K562 (cell line): ENCODE measurements around the gene TNPO3. TPM values are rescaled to one million over a fixed set of nuclear protein-coding genes. Genes with fewer than 3 reads are reported as not detected.

Source experiments
- FOXA1 ChIP-seq: fragments of 450-650 bp; IDR thresholded peaks from 2 replicates; pipeline ENCODE4 v1.6.1; 2016; ENCODE audit warnings: mild to moderate bottlenecking, borderline replicate concordance
- JUNB ChIP-seq: fragments of 450-650 bp; formaldehyde crosslinking; conservative IDR thresholded peaks from 2 replicates; pipeline ENCODE4 v1.4.0; 2020; ENCODE audit warnings: mild to moderate bottlenecking
- NRF1 ChIP-seq, 2 experiments: fragments of 450-650 bp; IDR thresholded peaks in 1 of 2; conservative IDR thresholded peaks in 1 of 2; 2 replicates each; pipeline ENCODE4 v1.6.1; 2014; ENCODE audit warnings: mild to moderate bottlenecking in 2 of 2
- PHTF2 ChIP-seq: fragments of 250-450 bp; sonication (Bioruptor Pico); IDR thresholded peaks from 2 replicates; pipeline ENCODE4 v1.5.0; 2021; ENCODE audit warnings: mild to moderate bottlenecking
- PTBP1 ChIP-seq: fragments of 200-400 bp; formaldehyde crosslinking; IDR thresholded peaks from 2 replicates; pipeline ENCODE4 v1.6.1; 2017; ENCODE audit warnings: low read depth, low read length
- SMAD4 ChIP-seq: fragments of 250-450 bp; sonication (Bioruptor Pico); conservative IDR thresholded peaks from 2 replicates; pipeline ENCODE4 v1.8.0; 2021; ENCODE audit warnings: inconsistent platforms, mild to moderate bottlenecking, moderate library complexity
- TRIM28 ChIP-seq: fragments of 450-650 bp; IDR thresholded peaks from 2 replicates; pipeline ENCODE4 v1.6.1; 2017
- ZNF316 ChIP-seq: fragments of 450-650 bp; IDR thresholded peaks from 2 replicates; pipeline ENCODE4 v1.6.1; 2016
- ZNF57 ChIP-seq: fragments of 450-650 bp; formaldehyde crosslinking; IDR thresholded peaks from 2 replicates; pipeline ENCODE4 v1.4.0; 2020; ENCODE audit warnings: mild to moderate bottlenecking, moderate library complexity
- polyA plus RNA-seq, 8 experiments: library from polyadenylated mRNA; depleted of rRNA in 4 of 8; stranded (reverse) in 5 of 8; unstranded in 3 of 8; fragments of >200 nt; fragmentation: Nextera tagmentation in 2 of 8; fragmentation: Illumina TruSeq in 1 of 8; extraction: Ambion mirVana in 2 of 8; extraction: Trizol in 1 of 8; gene quantifications; 2 replicates each; pipeline versions ENCODE4 v1.2.1 to v1.2.3, GENCODE V29; 2011 to 2014; ENCODE audit warnings: inconsistent platforms in 1 of 8, missing spikeins in 1 of 8
- total RNA-seq, 7 experiments: library from RNA; depleted of rRNA in 6 of 7; stranded (reverse); fragments of >200 nt in 6 of 7; fragmentation: Illumina TruSeq in 2 of 7; extraction: Trizol in 2 of 7; gene quantifications; 2 replicates each; pipeline versions ENCODE4 v1.2.1 to v1.2.3, GENCODE V29; 2011 to 2021; ENCODE audit warnings: low replicate concordance in 1 of 7
- TF ChIP-seq, protein P1 (sequence below): fragments of 200-800 bp; sonication (Bioruptor generic); IDR thresholded peaks from 2 replicates; pipeline ENCODE4 v1.6.1; 2016; ENCODE audit warnings: missing genetic modification characterization, missing compliant biosample characterization
- TF ChIP-seq, protein P2 (sequence below), 3 experiments: IDR thresholded peaks in 2 of 3; conservative IDR thresholded peaks in 1 of 3; 2 replicates each; pipeline ENCODE4 v1.5.1; 2011 to 2012; ENCODE audit warnings: low read length in 3 of 3, mild to moderate bottlenecking in 3 of 3, control low read depth in 2 of 3, improper control_type of control experiment in 1 of 3, inconsistent platforms in 1 of 3, low read depth in 1 of 3, mixed read lengths in 1 of 3, moderate library complexity in 1 of 3; ENCODE audit not compliant: insufficient read depth in 2 of 3
- TF ChIP-seq, protein P3 (sequence below): fragments of 450-650 bp; IDR thresholded peaks from 2 replicates; pipeline ENCODE4 v1.7.0; 2016; ENCODE audit warnings: borderline replicate concordance
- TF ChIP-seq, protein P4 (sequence below): sonication (generic); formaldehyde crosslinking; IDR thresholded peaks from 2 replicates; pipeline ENCODE4 v1.8.0; 2022; ENCODE audit warnings: mild to moderate bottlenecking, missing genetic modification reagents

TNPO3 gene
- total and polyA plus RNA-seq, 9 of the 15 experiments (the other 6 are each of a cell fraction or from before 2014, with no cell fraction given): 35.8 to 125 (median 110) TPM

DNA sequence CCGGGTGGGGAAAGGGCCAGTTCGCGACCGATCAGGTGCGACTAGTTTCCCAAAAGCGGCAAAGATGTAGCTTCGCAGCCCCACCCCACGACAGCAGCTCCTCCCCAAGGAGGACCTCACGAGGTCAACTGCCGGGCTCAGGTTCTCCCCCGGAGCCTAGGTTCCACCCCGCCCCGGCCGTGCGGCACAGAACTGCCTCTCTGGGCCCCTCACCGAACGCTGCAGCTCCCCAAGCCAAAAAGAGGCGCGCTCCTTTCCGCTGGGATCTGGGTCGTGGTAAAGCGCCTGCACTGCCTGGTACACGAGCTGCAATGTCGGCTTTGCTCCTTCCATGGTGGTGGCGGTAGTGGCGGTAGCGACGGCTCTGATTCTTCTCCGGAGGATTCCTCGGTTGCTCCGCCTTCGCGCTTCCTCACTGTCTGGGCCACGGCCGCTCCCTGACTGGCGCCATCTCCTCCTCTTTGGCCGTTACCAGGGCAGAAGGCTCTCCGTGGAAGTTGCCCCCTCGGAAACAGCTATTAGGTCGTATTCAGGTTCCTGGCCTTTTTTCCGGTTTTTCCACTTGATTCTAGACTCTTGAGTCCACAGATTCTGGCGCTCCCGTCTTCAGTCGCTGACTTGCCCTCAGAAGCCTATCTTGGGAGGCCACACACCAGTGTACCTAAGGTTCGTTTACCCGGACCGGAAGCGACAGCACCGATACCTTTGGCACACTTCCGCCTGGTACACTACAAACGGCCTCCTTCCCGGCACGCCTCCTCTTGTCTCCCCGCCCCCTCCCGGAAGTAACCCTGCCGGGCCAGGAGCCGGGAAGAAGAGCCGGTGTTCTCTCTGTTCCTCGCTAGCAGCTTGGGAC is at the start of gene TNPO3 (continued):
- TF ChIP-seq, protein P1, sequence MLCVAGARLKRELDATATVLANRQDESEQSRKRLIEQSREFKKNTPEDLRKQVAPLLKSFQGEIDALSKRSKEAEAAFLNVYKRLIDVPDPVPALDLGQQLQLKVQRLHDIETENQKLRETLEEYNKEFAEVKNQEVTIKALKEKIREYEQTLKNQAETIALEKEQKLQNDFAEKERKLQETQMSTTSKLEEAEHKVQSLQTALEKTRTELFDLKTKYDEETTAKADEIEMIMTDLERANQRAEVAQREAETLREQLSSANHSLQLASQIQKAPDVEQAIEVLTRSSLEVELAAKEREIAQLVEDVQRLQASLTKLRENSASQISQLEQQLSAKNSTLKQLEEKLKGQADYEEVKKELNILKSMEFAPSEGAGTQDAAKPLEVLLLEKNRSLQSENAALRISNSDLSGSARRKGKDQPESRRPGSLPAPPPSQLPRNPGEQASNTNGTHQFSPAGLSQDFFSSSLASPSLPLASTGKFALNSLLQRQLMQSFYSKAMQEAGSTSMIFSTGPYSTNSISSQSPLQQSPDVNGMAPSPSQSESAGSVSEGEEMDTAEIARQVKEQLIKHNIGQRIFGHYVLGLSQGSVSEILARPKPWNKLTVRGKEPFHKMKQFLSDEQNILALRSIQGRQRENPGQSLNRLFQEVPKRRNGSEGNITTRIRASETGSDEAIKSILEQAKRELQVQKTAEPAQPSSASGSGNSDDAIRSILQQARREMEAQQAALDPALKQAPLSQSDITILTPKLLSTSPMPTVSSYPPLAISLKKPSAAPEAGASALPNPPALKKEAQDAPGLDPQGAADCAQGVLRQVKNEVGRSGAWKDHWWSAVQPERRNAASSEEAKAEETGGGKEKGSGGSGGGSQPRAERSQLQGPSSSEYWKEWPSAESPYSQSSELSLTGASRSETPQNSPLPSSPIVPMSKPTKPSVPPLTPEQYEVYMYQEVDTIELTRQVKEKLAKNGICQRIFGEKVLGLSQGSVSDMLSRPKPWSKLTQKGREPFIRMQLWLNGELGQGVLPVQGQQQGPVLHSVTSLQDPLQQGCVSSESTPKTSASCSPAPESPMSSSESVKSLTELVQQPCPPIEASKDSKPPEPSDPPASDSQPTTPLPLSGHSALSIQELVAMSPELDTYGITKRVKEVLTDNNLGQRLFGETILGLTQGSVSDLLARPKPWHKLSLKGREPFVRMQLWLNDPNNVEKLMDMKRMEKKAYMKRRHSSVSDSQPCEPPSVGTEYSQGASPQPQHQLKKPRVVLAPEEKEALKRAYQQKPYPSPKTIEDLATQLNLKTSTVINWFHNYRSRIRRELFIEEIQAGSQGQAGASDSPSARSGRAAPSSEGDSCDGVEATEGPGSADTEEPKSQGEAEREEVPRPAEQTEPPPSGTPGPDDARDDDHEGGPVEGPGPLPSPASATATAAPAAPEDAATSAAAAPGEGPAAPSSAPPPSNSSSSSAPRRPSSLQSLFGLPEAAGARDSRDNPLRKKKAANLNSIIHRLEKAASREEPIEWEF: no peak
- TF ChIP-seq ZNF57 (CRISPR knock-in tag): no peak
- peak in 1 of 2 experiments; percentile 38; a peak in 1 of 4 replicates for TF ChIP-seq NRF1 (conservative IDR thresholded peaks at IDR 0.05 in 1 of 2, IDR thresholded peaks at IDR 0.05 in 1 of 2)
- TF ChIP-seq ZNF316: peak; percentile 47; the same call in 1 of the 2 replicates
- TF ChIP-seq TRIM28: peak; percentile 84; the same call in 1 of the 2 replicates
- TF ChIP-seq, protein P2, sequence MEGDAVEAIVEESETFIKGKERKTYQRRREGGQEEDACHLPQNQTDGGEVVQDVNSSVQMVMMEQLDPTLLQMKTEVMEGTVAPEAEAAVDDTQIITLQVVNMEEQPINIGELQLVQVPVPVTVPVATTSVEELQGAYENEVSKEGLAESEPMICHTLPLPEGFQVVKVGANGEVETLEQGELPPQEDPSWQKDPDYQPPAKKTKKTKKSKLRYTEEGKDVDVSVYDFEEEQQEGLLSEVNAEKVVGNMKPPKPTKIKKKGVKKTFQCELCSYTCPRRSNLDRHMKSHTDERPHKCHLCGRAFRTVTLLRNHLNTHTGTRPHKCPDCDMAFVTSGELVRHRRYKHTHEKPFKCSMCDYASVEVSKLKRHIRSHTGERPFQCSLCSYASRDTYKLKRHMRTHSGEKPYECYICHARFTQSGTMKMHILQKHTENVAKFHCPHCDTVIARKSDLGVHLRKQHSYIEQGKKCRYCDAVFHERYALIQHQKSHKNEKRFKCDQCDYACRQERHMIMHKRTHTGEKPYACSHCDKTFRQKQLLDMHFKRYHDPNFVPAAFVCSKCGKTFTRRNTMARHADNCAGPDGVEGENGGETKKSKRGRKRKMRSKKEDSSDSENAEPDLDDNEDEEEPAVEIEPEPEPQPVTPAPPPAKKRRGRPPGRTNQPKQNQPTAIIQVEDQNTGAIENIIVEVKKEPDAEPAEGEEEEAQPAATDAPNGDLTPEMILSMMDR (IDR thresholded peaks at IDR 0.05 in 2 of 3, conservative IDR thresholded peaks at IDR 0.05 in 1 of 3; ENCODE audit: insufficient read depth in 2 of 3, low read depth in 1 of 3, low read length in 3 of 3): peak in 2 of 3 experiments; percentile 1 to 7; a peak in 2 of 6 replicates
- TF ChIP-seq PHTF2: 0 out of 2 replicates have a peak, but pooled peaks have one; percentile 85
- 0 out of 2 replicates have a peak, but pooled peaks have one; percentile 8 for TF ChIP-seq PTBP1
- TF ChIP-seq JUNB (CRISPR knock-in tag): no peak
- TF ChIP-seq, protein P3, sequence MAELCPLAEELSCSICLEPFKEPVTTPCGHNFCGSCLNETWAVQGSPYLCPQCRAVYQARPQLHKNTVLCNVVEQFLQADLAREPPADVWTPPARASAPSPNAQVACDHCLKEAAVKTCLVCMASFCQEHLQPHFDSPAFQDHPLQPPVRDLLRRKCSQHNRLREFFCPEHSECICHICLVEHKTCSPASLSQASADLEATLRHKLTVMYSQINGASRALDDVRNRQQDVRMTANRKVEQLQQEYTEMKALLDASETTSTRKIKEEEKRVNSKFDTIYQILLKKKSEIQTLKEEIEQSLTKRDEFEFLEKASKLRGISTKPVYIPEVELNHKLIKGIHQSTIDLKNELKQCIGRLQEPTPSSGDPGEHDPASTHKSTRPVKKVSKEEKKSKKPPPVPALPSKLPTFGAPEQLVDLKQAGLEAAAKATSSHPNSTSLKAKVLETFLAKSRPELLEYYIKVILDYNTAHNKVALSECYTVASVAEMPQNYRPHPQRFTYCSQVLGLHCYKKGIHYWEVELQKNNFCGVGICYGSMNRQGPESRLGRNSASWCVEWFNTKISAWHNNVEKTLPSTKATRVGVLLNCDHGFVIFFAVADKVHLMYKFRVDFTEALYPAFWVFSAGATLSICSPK: peak; percentile 95; the same call in 1 of the 2 replicates
- TF ChIP-seq SMAD4: peak; percentile 93
- TF ChIP-seq FOXA1: no peak
- TF ChIP-seq, protein P4, sequence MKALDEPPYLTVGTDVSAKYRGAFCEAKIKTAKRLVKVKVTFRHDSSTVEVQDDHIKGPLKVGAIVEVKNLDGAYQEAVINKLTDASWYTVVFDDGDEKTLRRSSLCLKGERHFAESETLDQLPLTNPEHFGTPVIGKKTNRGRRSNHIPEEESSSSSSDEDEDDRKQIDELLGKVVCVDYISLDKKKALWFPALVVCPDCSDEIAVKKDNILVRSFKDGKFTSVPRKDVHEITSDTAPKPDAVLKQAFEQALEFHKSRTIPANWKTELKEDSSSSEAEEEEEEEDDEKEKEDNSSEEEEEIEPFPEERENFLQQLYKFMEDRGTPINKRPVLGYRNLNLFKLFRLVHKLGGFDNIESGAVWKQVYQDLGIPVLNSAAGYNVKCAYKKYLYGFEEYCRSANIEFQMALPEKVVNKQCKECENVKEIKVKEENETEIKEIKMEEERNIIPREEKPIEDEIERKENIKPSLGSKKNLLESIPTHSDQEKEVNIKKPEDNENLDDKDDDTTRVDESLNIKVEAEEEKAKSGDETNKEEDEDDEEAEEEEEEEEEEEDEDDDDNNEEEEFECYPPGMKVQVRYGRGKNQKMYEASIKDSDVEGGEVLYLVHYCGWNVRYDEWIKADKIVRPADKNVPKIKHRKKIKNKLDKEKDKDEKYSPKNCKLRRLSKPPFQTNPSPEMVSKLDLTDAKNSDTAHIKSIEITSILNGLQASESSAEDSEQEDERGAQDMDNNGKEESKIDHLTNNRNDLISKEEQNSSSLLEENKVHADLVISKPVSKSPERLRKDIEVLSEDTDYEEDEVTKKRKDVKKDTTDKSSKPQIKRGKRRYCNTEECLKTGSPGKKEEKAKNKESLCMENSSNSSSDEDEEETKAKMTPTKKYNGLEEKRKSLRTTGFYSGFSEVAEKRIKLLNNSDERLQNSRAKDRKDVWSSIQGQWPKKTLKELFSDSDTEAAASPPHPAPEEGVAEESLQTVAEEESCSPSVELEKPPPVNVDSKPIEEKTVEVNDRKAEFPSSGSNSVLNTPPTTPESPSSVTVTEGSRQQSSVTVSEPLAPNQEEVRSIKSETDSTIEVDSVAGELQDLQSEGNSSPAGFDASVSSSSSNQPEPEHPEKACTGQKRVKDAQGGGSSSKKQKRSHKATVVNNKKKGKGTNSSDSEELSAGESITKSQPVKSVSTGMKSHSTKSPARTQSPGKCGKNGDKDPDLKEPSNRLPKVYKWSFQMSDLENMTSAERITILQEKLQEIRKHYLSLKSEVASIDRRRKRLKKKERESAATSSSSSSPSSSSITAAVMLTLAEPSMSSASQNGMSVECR (CRISPR knock-in tag): peak; percentile 95
